ENCODE results near the gene JAZF1. TPM values are rescaled to one million over a fixed set of nuclear protein-coding genes. Genes with fewer than 3 reads are reported as not detected.

JAZF1 gene
- total RNA-seq, 1 donor from 2014 or later = 3.6 TPM

- TF ChIP-seq CTCF (conservative IDR thresholded peaks at IDR 0.05; ENCODE audit: low read depth, low read length) = no peak
- DNase-seq (ENCODE audit: low read depth) = no peak
- H3K4me3 ChIP-seq (ENCODE audit: low read depth, low read length) = no peak overlapping the region
Measured at GRCh38 chr7:27872356-27873275, 308.0 kb downstream of the JAZF1 start.

GRCh38 chr7:27871866-27872265 lies 308.7 kb downstream of the JAZF1 start:
- DNase-seq (ENCODE audit: low read depth) = no peak
- H3K4me3 ChIP-seq (ENCODE audit: low read depth, low read length) = no peak overlapping the region
- TF ChIP-seq CTCF (conservative IDR thresholded peaks at IDR 0.05; ENCODE audit: low read depth, low read length) = no peak

- TF ChIP-seq CTCF (conservative IDR thresholded peaks at IDR 0.05; ENCODE audit: low read depth, low read length) = no peak
- DNase-seq (ENCODE audit: low read depth) = no peak
- H3K4me3 ChIP-seq (ENCODE audit: low read depth, low read length) = no peak overlapping the region
Measured at GRCh38 chr7:27871086-27871485, 309.5 kb downstream of the JAZF1 start.

GRCh38 chr7:27870595-27870994 lies 310.0 kb downstream of the JAZF1 start:
- no peak overlapping the region for H3K4me3 ChIP-seq (ENCODE audit: low read depth, low read length)
- no peak for DNase-seq (ENCODE audit: low read depth)
- TF ChIP-seq CTCF (conservative IDR thresholded peaks at IDR 0.05; ENCODE audit: low read depth, low read length) = no peak

GRCh38 chr7:27869056-27869455 lies 311.5 kb downstream of the JAZF1 start:
- no peak for TF ChIP-seq CTCF (conservative IDR thresholded peaks at IDR 0.05; ENCODE audit: low read depth, low read length)
- no peak for DNase-seq (ENCODE audit: low read depth)
- H3K4me3 ChIP-seq (ENCODE audit: low read depth, low read length) = no peak overlapping the region

- TF ChIP-seq CTCF (conservative IDR thresholded peaks at IDR 0.05; ENCODE audit: low read depth, low read length) = no peak
- no peak overlapping the region for H3K4me3 ChIP-seq (ENCODE audit: low read depth, low read length)
- DNase-seq (ENCODE audit: low read depth) = peak; percentile 89
Measured at GRCh38 chr7:27868131-27868550, 312.5 kb downstream of the JAZF1 start.
